Effector memory CD4-positive, alpha-beta T cell (primary cell): Measurements from ENCODE around the gene SHOX.
"Not testable (repeated sequence)": the region's sequence is repeated elsewhere in the genome, so short reads cannot be mapped to it uniquely, and the experiment has no call there.

Source experiments
- DNase-seq, 3 donors: peaks; one replicate each; pipeline ENCODE4 v3.0.0-alpha.2; 2020
- H3K27ac ChIP-seq: 2 replicates; pipeline ENCODE4 v1.7.0; 2013; ENCODE audit warnings: mild to moderate bottlenecking, low read length, moderate library complexity; ENCODE audit not compliant: insufficient read depth, poor library complexity, severe bottlenecking
- H3K27me3 ChIP-seq: replicated peaks from 2 replicates; pipeline ENCODE4 v1.7.0; 2013; ENCODE audit warnings: mild to moderate bottlenecking, low read length; ENCODE audit not compliant: insufficient read depth, control insufficient read depth, poor library complexity, severe bottlenecking
- H3K36me3 ChIP-seq: 2 replicates; pipeline ENCODE4 v1.7.0; 2013; ENCODE audit warnings: mild to moderate bottlenecking, low read length, moderate library complexity; ENCODE audit not compliant: control insufficient read depth, insufficient read depth
- H3K4me1 ChIP-seq: 2 replicates; pipeline ENCODE4 v1.7.0; 2013; ENCODE audit warnings: low read length, mild to moderate bottlenecking; ENCODE audit not compliant: control insufficient read depth, insufficient read depth, poor library complexity, severe bottlenecking
- H3K4me3 ChIP-seq: 2 replicates; pipeline ENCODE4 v1.7.0; 2013; ENCODE audit warnings: low read length, low read depth, mild to moderate bottlenecking; ENCODE audit not compliant: insufficient read depth, poor library complexity, severe bottlenecking
- H3K9me3 ChIP-seq: 2 replicates; pipeline ENCODE4 v1.7.0; 2013; ENCODE audit warnings: mild to moderate bottlenecking, low read length, moderate library complexity; ENCODE audit not compliant: control insufficient read depth

Gene SHOX

DNA sequence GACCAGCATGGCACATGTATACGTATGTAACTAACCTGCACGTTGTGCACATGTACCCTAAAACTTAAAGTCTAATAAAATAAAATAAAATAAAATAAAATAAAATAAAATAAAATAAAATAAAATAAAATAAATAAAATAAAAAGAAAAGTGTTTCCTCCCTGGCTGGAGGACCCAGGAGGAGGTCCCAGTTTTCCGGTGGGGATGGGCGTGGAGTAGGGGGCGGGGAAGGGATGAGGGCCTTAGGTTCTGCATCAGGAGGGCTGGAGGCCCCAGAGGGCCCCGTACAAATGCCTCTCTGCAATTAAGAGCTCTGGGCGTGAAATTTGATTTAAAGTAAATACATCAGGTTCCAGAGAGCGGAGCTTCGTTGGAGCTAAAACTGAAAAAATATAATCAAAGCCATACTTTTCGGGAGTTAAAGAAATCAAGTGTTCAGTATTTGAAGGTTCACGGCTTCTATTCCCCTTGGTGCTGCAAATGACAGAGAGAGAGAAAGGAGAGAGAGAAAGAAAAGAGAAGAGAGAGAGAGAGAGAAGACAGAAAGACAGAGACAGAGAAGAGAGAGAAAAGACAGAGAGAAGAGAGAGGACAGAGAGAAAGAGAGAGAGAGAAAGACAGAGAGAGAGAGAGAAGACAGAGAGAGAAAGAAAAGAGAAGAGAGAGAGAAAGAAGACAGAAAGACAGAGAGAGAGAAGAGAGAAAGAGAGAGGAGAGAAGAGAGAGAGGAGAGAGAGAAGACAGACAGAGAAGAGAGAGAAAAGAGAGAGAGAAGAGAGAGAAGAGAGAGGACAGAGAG, 8.7 kb upstream of the SHOX start:
- H3K9me3 ChIP-seq = no peaks in the 10 kb centered on the region
- no peaks in the 10 kb centered on the region for H3K36me3 ChIP-seq
- no peak overlapping the region for H3K4me3 ChIP-seq
- DNase-seq = no peak
- no peak overlapping the region for H3K27ac ChIP-seq
- no peaks in the 10 kb centered on the region for H3K4me1 ChIP-seq
- H3K27me3 ChIP-seq = no peaks in the 10 kb centered on the region

DNA sequence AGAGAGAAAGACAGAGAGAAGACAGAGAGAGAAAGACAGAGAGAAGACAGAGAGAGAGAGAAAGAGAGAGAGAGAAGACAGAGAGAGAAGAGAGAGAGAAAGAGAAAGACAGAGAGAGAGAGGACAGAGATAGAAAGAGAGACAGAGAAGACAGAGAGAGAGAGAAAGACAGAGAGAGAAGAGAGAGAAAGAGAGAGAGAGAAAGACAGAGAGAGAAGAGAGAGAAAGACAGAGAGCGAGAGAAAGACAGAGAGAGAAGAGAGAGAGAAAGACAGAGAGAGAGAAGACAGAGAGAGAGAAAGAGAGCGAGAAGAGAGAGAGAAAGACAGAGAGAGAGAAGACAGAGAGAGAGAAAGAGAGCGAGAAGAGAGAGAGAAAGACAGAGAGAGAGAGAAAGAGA, 7.8 kb upstream of the SHOX start:
- not testable (repeated sequence) for H3K27ac ChIP-seq, H3K4me1 ChIP-seq, H3K9me3 ChIP-seq, H3K36me3 ChIP-seq, H3K27me3 ChIP-seq, H3K4me3 ChIP-seq, DNase-seq

DNA sequence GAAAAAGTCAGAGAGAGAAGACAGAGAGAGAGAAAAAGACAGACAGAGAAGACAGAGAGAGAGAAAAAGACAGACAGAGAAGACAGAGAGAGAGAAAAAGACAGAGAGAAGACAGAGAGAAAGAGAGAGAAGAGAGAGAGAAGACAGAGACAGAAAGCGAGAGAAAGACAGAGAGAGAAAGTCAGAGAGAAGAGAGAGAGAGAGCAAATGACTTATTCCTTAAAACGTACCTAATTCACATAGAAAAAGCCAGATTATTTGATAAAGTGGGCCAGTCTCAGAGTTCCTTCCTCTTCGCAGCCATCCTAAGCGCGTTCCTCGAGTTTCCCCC, 7.4 kb upstream of the SHOX start:
- Histone ChIP-seq H3K4me3 (no peak overlapping the region), H3K27ac (no peak overlapping the region), H3K9me3 (no peaks in the 10 kb centered on the region), H3K36me3 (no peaks in the 10 kb centered on the region), H3K4me1 (no peaks in the 10 kb centered on the region), H3K27me3 (no peaks in the 10 kb centered on the region)
- DNase-seq = no peak

DNA sequence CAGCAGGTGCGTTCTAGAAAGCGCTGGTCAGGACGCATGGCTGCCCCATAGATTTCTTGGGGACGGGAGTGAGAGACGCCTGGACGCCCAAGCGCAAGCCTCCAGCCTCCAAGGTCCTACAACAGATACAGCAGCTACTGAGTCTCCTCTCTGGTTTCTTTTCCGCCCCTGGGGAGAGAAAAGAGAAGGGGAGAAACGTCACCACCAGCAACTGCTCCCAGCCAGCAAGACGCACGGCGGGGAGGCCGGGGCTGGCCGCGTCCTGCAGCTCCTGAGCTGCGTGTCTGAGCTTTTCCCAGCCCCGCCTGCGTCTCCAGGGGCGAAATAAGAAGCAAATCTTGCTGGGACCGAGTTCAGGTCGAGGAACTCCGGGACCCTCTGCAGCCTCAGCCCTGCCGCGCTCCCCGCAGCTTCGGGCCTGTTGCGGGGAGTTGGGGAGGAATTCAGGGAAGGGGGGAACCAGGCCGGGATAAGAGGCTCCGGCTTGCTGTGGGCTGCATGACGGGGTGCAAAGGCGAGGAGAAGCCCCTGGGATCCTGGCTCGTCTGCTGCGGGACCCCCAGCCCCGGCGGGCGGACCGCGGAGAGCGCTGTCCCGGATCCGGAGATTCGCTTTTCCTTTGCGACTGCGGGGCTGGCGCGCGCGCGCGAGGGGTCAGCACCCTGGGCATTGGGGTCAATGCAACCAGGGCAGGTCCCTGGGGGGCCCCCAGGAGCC, 6.8 kb upstream of the SHOX start:
- Histone ChIP-seq H3K27me3 (no peaks in the 10 kb centered on the region), H3K27ac (no peak overlapping the region)
- no peak for DNase-seq

DNA sequence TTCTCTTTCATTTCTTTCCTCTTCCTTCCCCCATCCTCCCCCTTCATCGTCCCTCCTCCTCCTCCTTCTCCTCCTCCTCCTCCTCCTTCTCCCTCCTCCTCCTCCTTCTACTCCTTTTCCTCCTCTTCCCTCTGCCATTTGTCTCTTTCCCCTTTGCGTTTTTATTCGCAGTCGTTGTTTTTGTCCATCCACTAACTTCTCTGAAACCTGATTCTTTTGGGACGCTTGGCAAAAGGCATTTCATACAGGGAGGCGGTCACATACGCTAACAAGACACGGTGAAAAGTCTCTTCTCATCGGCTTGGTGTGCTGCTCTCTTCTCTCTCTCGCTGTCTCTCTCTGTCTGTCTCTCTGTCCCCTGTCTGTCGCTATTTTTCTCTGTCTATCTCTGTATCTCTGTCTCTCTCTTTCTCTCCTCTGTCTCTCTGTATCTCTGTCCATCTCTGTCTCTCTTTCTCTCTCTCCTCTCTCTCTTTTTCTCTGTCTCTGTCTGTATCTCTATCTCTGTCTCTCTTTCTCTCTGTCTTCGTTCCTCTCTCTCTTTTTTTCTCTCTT, 5.4 kb upstream of the SHOX start:
- DNase-seq = no peak
- Histone ChIP-seq H3K27me3 (peaks cover 9% of the 10 kb centered on the region), H3K4me3 (no peak overlapping the region)

More for the DNA sequence above, 6.8 kb upstream of the SHOX start:
- H3K36me3 ChIP-seq = no peaks in the 10 kb centered on the region
- H3K9me3 ChIP-seq = no peaks in the 10 kb centered on the region
- no peak overlapping the region for H3K4me3 ChIP-seq
- no peaks in the 10 kb centered on the region for H3K4me1 ChIP-seq

DNA sequence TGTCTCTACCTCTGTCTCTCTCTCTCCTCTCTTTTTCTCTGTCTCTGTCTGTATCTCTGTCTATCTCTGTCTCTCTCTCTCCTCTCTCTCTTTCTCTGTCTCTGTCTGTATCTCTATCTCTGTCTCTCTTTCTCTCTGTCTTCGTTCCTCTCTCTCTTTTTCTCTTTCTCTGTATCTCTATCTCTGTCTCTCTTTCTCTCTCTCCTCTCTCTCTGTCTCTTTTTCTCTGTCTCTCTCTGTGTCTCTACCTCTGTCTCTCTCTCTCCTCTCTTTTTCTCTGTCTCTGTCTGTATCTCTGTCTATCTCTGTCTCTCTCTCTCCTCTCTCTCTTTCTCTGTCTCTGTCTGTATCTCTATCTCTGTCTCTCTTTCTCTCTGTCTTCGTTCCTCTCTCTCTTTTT, 4.5 kb upstream of the SHOX start:
- DNase-seq, H3K4me3 ChIP-seq, H3K36me3 ChIP-seq, H3K9me3 ChIP-seq, H3K27ac ChIP-seq, H3K4me1 ChIP-seq: not testable (repeated sequence)
- H3K27me3 ChIP-seq = peaks cover 10% of the 10 kb centered on the region

More for the DNA sequence above, 5.4 kb upstream of the SHOX start:
- H3K27ac ChIP-seq = no peak overlapping the region
- H3K9me3 ChIP-seq = no peaks in the 10 kb centered on the region
- no peaks in the 10 kb centered on the region for H3K36me3 ChIP-seq
- H3K4me1 ChIP-seq = no peaks in the 10 kb centered on the region

DNA sequence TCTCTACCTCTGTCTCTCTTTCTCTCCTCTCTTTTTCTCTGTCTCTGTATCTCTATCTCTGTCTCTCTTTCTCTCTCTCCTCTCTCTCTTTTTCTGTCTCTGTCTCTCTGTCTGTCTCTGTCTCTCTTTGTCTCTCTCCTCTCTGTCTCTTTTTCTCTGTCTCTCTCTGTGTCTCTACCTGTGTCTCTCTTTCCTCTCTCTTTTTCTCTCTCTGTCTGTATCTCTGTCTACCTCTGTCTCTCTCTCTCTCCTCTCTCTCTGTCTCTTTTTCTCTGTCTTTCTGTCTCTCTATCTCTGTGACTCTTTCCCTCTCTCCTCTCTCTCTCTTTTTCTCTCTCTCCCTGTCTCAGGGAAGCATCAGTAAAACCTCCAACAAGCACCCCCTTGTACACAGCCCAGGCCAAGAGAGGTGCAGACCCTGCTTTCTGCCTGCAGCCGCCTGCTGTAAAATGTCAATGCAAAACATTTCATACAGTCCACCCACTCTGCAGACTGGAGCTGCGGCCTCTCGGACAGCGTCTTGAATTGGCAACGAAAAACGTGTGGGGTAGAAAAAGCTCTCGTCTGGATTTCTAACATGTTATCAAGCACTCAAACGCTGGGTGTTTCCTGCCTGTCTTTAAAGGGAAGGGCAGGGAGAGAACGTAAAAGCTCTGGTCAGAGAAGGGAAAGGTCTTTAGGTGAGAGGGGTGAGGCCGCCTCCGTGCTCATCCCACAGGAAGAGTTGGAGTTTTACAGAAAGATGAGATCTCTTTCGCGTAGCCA, 3.7 kb upstream of the SHOX start:
- Histone ChIP-seq H3K27ac (no peak overlapping the region), H3K36me3 (no peaks in the 10 kb centered on the region), H3K4me3 (no peak overlapping the region), H3K4me1 (no peaks in the 10 kb centered on the region), H3K9me3 (no peaks in the 10 kb centered on the region), H3K27me3 (peaks cover 17% of the 10 kb centered on the region)
- no peak for DNase-seq

DNA sequence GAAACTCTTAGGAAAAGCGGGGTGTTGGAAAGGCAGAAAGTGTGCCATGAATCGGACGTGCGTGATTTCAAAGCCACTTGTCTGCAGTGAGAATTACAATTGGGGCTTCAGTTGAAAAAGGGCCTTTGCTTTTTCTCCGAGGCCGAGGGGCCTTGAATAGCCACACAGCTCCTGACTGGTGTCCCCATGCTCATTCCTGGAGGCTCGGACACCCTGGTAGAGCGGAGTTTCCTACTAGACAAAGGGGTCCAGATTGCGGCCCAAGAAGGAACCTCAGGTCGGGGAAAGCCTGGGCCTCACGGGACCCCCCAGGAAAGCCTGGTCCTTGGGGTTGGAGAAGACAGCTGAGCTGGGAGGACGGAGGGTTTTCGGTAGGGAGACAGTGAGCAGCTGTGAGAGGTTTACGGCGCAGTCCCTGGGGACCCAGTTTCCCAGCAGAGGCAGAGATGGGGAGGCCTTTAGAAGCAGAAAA, 3.0 kb upstream of the SHOX start:
- Histone ChIP-seq H3K27ac (no peak overlapping the region), H3K4me3 (no peak overlapping the region)

DNA sequence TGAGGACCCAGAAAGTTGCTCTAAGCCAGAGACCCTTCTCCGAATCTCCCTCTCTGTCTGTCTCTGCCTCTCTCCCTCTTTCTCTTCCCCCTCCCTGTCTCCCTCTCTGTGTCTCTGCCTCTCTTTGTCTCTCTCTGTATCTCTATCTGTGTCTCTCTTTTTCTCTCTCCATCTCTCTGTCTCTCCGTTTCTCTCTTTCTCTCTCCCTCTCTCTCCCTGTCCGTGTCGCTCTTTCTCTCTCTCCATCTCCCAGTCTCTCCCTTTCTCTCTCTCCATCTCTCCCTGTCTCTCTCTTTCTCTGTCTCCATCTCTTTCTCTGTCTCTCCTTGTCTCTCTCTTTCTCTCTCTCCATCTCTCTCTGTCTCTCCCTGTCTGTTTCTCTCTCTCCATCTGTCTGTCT, 2.6 kb upstream of the SHOX start:
- H3K27ac ChIP-seq = no peak overlapping the region
- no peaks in the 10 kb centered on the region for H3K9me3 ChIP-seq
- no peaks in the 10 kb centered on the region for H3K4me1 ChIP-seq
- no peak for DNase-seq
- H3K27me3 ChIP-seq = peaks cover 19% of the 10 kb centered on the region
- H3K36me3 ChIP-seq = no peaks in the 10 kb centered on the region
- H3K4me3 ChIP-seq = no peak overlapping the region

More for the DNA sequence above, 3.0 kb upstream of the SHOX start:
- Histone ChIP-seq H3K27me3 (peaks cover 19% of the 10 kb centered on the region), H3K4me1 (no peaks in the 10 kb centered on the region), H3K9me3 (no peaks in the 10 kb centered on the region), H3K36me3 (no peaks in the 10 kb centered on the region)
- no peak for DNase-seq
